GM19239 (cell line): ENCODE measurements around the gene SLC22A15.

Experiments
- DNase-seq: peaks from one replicate; pipeline ENCODE4 v3.0.0; 2011; ENCODE audit warnings: low spot score; ENCODE audit not compliant: insufficient read length
- FAIRE-seq: peaks from 2 replicates; lab custom pipeline; 2011; peaks lifted over from hg19 to GRCh38; lab: Jason Lieb, UNC

Gene SLC22A15

GRCh38 chr1:116095027-116095426 is 118.7 kb downstream of the SLC22A15 start:
- FAIRE-seq, result no peak

GRCh38 chr1:116096013-116096618 is 119.8 kb downstream of the SLC22A15 start:
- no peak for FAIRE-seq

More at GRCh38 chr1:116095027-116095426, 118.7 kb downstream of the SLC22A15 start:
- DNase-seq, result no peak

GRCh38 chr1:116097626-116098025 is 121.3 kb downstream of the SLC22A15 start:
- FAIRE-seq, result no peak
- no peak for DNase-seq

More at GRCh38 chr1:116096013-116096618, 119.8 kb downstream of the SLC22A15 start:
- no peak for DNase-seq

GRCh38 chr1:116099379-116099778 is 123.1 kb downstream of the SLC22A15 start:
- FAIRE-seq, result no peak
- no peak for DNase-seq

- DNase-seq (no peak), FAIRE-seq (no peak)
Measured at GRCh38 chr1:116099919-116100318, 123.6 kb downstream of the SLC22A15 start.

- no peak for FAIRE-seq
- no peak for DNase-seq
Measured at GRCh38 chr1:116104667-116105066, 128.4 kb downstream of the SLC22A15 start.

- no peak for FAIRE-seq
- no peak for DNase-seq
Measured at GRCh38 chr1:116105996-116106395, 129.7 kb downstream of the SLC22A15 start.

- DNase-seq (no peak), FAIRE-seq (no peak)
Measured at GRCh38 chr1:116106646-116107045, 130.3 kb downstream of the SLC22A15 start.

- FAIRE-seq (no peak), DNase-seq (no peak)
Measured at GRCh38 chr1:116107371-116107770, 131.1 kb downstream of the SLC22A15 start.

GRCh38 chr1:116110567-116111523 is 134.5 kb downstream of the SLC22A15 start, which contains the start of gene MAB21L3:
Gene MAB21L3, plus strand, starts transcription at chr1:116111399. Its CDS starts 1,217 bp downstream, at chr1:116112616.
- peak; percentile 71 for FAIRE-seq

GRCh38 chr1:116111524-116112021 is 135.3 kb downstream of the SLC22A15 start:
- DNase-seq (no peak), FAIRE-seq (no peak)

More at GRCh38 chr1:116110567-116111523, 134.5 kb downstream of the SLC22A15 start, which contains the start of gene MAB21L3:
- peak; percentile 29 for DNase-seq

- DNase-seq, result no peak
- no peak for FAIRE-seq
Measured at GRCh38 chr1:116112388-116113140, 136.3 kb downstream of the SLC22A15 start.

GRCh38 chr1:116113615-116114014 is 137.3 kb downstream of the SLC22A15 start:
- DNase-seq (no peak), FAIRE-seq (no peak)

- FAIRE-seq (no peak), DNase-seq (no peak)
Measured at GRCh38 chr1:116115476-116116439, 139.4 kb downstream of the SLC22A15 start.

- DNase-seq (no peak), FAIRE-seq (no peak)
Measured at GRCh38 chr1:116118471-116118870, 142.2 kb downstream of the SLC22A15 start.
